NCI-H2227 (cell line): ENCODE results near the gene TSACC.
A peak's percentile ranks its signal among the peaks of the same experiment; 100 is the strongest.

Experiments
- DNase-seq: peaks from one replicate; lab custom pipeline; 2025; ENCODE audit not compliant: unreplicated experiment; lab: John Stamatoyannopoulos, UW

Gene TSACC

DNA sequence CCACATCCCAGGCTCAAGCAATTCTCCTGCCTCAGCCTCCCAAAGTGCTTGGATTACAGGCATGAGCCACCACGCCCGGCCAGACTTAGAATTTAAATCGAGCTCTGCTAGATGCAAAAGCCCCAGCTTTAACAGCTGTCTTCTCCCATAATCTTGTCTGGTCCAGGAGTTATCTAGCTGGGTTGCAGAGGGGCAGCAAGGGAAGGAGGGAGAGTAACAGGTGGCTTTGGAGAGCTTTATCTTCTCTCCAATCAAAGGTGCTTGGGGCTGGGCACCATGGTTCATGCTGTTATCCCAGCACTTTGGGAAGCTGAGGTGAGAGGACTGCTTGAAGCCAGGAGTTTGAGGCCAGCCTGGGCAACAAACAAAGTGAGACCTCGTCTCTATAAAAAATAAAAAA lies 34.5 kb downstream of the TSACC start:
- DNase-seq = no peak

DNA sequence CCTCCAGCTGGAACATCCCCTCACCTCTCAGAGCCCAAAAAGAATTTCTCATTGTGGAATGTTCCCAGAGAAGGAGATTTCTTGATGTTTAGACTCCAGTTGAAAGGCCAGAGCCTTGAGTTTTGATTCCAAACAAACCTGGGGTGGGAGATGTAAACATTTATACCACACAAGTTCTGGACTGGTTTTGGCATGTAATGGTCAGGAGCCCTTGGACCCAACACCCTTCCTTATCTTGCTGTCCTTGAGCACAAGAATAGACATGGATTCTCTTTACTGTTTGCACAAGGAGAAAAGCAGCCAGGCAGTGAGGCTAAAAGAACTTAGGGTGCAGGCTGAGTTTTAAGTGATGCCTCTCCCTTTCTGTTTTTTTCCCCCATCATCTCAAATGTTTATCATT lies 35.2 kb downstream of the TSACC start:
- DNase-seq = no peak

DNA sequence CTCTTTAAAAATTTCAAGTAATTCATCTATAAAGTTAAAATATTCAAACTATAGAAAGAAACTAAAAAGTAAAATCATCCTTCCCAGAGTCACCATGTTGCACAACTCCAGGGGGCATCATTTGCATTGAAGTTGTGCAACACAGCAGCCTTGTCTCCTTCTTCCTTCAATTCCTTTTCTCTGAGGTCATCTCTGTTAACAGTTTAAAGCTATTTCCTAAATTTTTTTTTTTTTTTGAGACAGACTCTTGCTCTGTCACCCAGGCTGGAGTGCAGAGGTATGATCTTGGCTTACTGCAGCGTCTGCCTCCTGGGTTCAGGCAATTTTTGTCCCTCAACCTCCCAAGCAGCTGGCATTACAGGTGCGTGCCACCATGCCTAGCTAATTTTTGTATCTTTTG lies 37.8 kb downstream of the TSACC start:
- DNase-seq = no peak

DNA sequence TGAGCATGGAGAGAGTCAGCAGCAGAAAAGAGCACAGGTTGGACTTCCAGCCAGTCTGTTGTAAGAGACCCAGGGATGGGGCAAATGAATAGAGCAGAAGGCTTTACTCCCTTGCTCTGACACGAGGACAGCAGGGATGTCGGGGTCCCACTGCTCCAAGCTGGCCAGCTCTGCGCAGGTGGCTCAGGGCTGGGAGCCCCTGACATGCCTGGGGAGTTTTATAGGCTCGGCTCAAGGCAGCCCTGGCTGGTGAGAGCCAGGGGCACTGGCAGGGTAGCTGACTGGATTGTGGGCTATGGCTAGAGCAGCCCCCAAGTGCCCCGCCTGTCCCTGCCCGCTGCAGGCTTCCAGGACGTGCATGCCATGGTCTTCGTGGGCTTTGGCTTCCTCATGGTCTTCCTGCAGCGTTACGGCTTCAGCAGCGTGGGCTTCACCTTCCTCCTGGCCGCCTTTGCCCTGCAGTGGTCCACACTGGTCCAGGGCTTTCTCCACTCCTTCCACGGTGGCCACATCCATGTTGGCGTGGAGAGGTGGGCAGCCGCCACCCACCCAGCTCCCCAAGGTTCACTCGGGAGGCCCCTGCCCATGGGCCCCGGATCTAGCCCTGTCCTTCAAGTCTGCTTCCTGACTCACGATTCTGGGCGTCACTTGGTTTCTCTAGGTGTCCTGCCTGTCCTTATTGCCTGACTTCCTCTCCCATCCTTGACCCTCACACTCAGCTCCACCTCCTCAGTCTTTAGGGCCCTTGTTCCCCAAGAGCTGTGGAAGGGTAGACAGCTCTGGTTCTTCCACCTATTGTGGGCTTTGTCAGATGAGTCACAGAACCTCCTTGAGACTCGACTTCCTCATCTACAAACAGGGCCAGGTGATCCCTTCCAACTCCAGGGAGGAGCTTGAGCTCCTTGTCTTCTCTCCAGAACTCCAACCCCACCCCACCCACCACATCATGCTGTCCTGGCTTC lies 38.9 kb downstream of the TSACC start:
- DNase-seq = no peak

DNA sequence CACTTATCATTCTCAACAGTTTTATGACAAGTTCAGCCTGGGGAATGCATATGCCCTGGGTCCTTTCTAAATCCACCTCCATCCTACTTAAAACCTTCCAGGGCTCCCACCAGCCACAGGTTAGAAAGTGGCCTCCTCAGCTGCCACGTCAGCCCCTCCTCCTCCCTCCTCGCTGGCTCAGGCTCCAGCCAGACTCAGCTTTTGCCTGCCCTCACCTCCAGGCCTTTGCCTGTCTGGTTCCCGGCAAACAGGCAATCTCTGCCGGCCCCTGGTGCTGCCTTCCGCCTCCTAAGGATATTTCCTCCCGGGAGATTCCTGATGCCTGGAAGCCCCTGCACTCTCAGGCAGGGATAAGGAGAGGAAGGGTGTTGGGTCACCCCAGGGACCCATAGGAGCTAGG lies 40.2 kb downstream of the TSACC start:
- DNase-seq = no peak

DNA sequence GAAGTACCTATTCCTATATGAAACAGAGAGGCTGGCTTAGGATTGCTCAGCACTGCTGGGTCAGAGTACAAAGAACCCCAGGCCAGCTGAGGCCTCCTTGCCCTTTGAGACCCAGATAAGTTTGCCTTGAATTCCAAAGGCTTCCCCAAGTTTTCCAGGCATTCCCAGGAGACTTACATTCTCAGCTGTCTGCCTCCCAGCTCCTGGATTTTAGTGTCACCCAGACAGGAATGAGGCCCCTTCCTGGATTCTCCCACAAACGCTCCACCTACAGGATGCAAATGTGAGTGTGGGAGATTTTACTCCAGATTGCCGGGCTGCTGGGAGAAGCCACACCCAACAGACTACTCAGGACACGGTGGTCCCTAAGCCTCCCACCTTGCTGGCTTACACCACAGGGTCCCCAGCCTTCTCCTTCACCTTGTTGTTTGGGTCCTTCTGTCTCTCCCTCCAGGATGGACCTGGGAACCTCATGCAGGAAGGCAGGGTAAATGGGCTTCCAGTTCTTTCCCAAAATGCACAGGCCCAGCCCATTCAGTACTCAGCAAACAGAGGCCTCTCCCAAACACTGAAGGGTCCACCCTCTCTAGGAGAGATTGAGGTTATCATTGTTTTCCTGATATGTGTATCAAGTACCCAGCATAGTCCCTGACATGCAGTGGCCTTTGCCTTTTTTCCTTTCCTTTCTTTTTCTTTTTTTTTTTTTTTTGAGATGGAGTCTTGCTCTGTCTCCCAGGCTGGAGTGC lies 41.3 kb downstream of the TSACC start:
- peak; percentile 20 for DNase-seq

DNA sequence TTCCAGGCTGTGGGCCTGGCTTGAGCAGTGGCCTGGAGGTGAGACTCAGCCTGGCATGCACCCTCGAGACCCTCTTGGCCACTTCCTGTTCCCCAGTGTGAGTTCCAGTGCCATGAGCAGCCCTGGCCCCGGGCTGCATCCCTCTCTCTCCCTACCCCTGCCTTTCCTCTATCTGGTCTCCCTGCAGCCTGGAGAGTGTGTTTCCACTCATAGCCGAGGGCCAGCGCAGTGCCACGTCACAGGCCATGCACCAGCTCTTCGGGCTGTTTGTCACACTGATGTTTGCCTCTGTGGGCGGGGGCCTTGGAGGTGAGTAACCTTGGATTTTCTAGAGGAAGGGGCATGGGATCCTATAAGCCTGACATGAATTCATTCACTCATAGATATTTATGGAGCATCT lies 44.2 kb downstream of the TSACC start:
- DNase-seq = no peak

DNA sequence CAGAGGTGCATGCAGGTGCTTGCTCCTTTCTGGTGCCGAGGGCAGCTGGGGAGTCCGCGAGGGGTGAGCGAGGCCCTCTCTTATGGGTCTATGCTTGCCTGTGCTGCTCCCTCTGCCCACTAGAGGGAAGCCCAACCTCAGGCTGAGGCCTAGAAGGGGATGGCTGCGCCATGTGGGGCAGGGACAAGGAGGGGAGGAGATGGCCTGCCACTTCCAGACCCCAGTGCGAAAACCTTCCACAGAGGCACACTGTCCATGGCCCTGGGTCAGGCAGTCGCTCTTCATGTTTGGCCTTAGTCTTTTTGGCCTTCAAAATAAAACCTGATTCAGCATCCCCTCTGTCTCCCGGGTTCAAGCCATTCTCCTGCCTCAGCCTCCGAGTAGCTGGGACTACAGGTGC lies 44.7 kb downstream of the TSACC start:
- peak; percentile 85 for DNase-seq

DNA sequence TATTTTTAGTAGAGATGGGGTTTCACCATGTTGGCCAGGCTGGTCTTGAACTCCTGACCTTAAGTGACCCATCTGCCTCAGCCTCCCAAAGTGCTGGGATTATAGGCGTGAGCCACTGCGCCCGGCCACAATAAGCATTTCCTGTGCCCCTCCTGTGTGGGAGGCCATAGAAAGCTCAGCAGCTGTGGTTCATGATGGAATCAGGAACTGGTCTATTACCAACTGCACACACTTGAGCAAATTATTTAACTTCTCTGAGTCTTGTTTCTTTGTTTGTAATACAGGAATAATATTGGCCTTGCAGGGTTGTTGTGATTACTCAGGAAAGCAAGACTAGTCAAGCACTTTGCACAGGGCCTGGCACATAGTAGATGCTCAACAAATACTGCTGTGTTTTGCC lies 45.7 kb downstream of the TSACC start:
- no peak for DNase-seq

DNA sequence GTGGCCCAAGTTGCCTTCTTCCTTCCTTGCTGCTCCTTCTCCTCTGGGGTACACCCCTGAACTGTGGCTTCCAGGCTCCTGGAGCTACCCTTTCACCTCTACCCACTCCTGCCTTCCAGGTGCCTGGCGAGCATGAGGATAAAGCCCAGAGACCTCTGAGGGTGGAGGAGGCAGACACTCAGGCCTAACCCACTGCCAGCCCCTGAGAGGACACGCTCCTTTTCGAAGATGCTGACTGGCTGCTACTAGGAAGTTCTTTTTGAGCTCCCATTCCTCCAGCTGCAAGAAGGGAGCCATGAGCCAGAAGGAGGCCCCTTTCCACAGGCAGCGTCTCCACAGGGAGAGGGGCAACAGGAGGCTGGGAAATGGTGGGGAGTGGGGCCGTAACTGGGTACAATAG lies 46.3 kb downstream of the TSACC start:
- no peak for DNase-seq

DNA sequence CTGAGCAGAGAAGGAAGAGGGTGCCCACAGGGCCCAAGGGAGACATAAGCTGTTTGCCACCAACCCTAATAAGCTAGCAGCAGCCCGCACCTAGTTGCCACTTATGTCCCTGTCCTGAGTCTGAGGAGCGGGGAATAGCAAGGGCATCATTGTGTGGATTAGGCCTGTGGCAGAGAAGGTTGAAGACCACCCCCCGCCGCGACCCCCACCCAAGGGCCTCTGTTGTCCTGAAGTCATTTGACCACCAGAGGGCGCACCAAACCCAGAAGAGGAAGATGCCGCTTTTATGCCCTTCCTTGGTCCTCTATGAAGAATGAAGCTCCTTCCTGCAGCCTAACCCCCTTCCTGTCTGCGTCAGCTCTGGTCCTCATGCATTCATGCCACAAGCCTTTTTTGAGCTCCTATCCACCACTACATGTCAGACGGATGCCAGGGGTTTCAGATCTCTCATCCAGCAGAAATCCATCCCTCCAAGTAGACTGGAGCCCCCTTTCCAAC lies 47.3 kb downstream of the TSACC start:
- DNase-seq = peak; percentile 81

DNA sequence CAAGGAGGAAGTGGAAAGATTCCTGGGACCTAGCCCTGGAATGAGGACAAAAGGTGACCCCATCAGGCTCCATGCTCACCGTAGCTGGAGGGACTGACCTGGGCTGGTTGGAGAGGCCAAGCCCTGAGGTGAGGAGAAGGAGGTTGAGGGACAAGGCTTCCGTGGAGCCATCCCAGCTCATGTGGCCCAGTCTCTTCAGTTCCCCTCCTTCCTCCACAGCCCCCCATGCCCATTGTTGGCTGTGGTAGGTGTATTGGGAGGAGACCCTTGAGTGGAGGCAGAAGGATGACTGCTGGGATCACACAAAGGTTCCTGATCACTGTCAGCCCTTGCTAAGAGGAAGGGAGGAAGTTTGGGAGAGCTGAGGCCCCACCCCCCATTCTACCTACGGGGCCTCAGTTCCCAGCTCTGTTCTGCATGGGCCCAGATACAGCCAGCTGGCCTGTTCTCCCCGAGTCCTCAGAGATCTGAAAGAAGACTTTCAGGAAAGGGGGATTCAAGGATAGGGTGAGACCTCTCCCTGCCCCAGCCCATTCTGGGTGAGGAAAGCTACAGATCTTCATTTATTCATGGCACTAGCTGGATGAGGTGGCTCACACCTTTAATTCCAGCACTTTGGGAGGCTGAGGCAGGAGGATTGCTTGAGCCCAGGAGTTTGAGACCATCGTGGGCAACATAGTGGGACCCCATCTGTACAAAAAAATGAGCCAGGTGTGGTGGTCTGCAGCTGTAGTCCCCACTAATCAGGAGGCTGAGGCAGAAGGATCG lies 48.0 kb downstream of the TSACC start:
- DNase-seq = no peak

DNA sequence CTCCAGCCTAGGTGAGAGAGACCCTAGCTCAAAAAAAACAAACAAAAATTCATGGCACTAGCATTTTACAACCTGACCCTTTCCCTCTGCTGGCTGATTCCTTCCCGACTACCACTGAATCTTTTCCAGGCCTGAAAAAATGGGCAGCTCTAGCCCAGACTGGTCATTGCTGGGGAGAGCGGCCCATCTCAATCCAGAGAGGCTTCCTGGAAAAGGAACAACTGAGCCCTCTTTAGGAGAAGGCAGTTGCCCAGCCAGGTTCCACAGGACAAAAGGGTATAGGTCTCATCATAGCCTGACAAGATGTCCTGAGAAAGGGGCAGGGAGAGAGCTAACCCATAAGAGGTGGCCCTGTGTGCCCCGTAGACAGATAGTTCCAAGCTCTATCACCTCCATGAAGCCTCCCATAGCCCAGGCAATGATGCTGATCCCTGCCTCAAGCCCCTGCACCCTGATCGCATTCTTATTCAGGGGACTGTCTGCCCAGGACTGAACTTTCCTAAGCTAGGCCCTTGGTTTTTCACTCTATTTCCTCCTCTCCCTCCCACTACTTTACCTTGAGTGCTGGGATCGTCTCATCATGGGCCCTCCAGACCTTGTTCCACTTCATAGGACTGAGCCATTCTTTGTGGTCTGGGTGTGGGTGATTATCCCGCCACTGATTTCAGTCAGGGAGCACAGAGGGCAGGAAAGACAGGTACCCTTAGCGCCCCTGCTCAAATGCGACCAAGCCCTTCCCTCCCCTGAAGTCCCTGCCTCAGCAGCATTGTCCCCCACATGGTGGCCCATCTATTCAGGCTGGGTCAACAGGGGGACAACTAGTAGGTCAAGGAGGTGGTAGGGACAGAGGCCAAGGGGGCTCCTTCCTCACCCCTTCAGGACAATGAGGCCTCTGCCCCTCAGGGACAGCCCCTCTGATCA lies 48.9 kb downstream of the TSACC start:
- DNase-seq = no peak

DNA sequence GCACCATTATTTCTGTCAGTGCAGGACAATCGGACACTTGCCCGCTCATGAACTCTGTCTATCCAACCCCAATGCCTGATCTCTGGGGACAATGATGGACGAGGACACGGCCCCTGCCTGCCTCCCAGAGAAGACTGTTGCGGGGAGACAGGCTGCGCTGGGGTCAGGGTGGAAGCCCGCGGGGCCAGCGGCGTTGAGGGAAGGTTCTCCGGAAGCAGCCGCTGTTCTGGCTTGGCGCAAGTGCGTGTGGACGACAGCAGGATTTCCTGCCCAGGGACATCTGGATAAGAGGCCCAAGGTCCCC lies 49.5 kb downstream of the TSACC start:
- DNase-seq = no peak

DNA sequence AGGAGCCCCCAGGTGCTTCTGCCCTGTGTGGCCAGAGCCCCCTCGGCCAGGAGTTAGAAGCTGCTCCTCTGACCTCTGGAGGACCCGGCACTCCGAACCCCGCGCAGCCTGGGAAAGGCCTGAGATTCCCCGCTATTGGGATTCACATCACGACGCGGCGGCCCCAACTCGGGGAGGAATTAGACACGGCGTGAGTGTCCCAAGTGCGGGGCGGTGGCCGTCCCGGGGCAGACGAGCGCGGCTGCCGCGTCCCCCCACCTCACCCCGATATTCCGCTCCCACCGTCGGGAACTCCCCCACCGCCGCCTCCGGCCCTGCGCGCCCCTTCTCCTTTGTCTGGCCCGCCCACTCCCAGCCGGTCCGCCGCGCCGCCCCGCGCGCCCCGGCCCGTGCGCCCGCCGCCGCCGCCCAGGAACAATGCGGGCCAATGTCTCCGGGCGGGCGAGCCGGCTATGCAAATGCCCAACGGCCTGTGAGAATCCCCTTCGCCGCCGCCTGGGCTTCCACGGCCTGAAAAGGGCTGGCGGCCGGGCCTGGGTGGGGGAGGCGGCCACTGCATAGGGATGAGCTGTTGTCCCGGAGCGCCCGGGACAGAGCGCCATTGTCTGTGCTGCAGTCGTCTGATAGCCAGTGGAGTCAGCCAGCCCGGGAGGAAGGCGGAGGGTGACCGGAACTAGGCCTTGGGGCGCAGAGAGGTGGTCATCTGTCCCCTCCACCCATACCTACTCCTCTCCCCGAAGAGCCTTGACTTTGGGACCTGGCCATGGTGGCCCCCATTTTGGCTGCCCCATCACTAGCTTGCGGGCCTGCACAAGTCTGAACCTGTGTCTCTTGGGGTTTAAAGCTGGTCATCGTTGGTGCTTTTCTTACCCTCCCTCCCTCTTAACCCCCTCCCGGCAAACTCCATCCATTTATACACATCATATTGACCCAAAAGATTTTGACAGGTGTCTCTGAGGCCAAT lies 50.1 kb downstream of the TSACC start:
- DNase-seq = peak; percentile 55

DNA sequence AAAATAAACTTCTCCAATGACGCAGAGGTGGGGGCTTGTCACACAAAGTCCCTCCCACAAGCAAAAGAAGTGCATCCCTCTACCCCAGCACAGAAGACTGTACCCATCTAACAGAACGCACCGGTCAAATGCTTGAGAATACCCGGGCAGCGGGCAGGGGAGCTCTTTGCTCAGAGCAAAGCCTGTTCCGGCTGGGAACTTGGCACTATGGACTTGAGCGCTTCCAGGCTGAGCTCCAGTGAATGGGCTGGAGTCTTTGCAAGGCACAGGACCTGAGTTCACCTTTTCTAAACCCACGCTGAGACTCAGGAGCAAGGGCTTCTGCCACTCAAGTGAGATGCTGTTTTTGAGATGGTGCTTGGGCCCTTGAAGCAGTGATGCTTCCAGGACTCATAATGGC lies 51.0 kb downstream of the TSACC start:
- DNase-seq = no peak

DNA sequence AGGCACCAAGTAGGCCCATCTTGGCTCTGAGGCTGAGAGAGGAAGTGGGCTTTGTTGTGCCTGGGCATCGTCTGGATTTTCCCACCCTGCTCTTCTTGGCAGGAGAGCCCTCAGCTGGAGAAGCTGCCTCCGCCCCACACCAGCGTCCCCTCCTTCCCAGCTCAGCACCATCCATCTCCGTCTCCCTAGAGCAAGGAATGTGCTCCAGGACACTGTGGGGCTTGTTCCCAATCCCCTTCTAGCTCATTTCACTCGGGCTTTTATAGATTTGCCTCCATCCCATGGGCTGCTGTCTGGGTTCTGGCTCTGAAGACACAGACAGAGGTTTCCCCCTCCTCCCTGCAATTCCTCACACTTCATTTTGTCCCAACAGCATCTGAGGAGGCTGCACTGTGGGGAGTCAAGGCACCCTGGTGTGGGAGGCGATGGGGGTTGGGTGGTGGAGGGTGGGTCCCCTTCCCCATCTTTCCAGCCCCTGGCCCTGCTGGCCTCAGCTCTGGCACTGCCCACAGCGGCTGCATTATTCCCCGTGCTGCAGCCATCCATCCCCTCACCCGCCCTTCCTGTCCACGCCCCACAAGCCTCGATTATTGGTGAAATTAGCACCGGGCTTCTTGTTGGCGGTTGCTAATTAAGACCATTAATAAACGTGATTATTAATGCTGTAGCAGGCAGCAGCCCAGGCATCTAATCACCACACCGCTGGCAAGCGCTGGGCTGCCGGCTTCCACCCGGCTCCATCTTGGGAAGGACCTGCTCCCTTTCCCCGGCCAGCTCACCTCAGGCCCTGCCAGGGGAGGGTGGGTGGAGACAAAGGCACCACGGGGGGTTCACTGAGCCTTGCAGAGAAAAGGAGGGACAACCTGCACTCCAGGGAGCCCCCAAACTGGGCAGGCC lies 52.4 kb downstream of the TSACC start:
- DNase-seq = no peak

DNA sequence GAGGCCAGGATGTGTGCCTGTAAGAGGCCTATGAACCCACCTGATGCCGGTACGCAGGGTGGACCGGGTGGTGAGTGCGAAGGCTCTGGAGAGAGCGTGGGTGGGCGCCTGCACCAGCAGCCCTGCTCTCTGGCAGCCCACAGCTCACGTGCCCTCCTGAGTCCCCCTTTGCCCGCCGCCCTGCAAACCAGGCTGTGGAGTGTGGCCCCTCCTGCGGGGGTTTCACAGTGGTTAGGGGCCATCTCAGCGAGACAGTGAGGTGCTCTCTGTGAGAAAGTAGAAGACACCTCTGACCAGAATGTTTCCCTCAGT lies 53.0 kb downstream of the TSACC start:
- DNase-seq = no peak

DNA sequence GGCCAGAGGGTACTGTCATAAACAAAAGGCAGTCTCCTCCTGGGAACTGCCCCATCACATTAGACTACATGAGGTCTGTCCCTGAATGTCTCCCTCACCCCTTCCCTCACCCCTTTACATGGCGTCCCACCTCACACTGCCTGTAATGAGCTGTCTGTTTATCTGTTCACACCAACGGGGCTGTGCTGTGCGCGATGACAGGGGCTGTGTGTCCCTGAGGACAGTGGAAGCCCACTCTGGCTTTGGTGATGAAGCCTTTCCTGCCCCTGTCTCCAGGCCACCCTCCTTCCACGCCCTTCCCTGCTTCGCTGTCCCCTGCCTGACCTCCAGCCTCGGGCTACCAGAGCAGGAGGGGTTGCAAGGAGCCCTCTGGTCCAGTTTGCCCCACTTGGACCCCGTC lies 53.4 kb downstream of the TSACC start:
- DNase-seq = no peak
